Activated B cell treated with CpG ODN at 0.5 μM for 24 hours (primary cell): ENCODE results near the gene ADARB1. TPM values are rescaled to one million over a fixed set of nuclear protein-coding genes. Genes with fewer than 3 reads are reported as not detected.

Source experiments
- ATAC-seq: fragments of 200-7000 bp; cut with Tn5 transposase; one replicate; pipeline ENCODE4 v1.10.0; 2021; ENCODE audit warnings: low read depth, mild to moderate bottlenecking, moderate library complexity
- CTCF ChIA-PET: fragments of 350-600 bp; sonication (Branson Sonifier 250); formaldehyde crosslinking; loops from one replicate; lab custom pipeline; 2021; ENCODE audit warnings: antibody characterized with exemption; lab: Charles Lee
- POLR2A ChIA-PET: fragments of 350-600 bp; sonication (Branson Sonifier 250); formaldehyde crosslinking; loops from one replicate; lab custom pipeline; 2021; ENCODE audit warnings: antibody characterized with exemption; lab: Charles Lee
- DNase-seq: peaks from one replicate; pipeline ENCODE4 v3.0.0; 2022
- H3K27ac Mint-ChIP-seq: one replicate; pipeline ENCODE4 v1.8.0; 2020; ENCODE audit warnings: mixed read lengths
- H3K27me3 Mint-ChIP-seq: one replicate; pipeline ENCODE4 v1.8.0; 2021; ENCODE audit warnings: mixed read lengths
- H3K36me3 Mint-ChIP-seq: one replicate; pipeline ENCODE4 v1.8.0; 2021; ENCODE audit warnings: low read depth, mixed read lengths
- H3K4me1 Mint-ChIP-seq: one replicate; pipeline ENCODE4 v1.8.0; 2021; ENCODE audit warnings: mixed read lengths
- H3K4me3 Mint-ChIP-seq: one replicate; pipeline ENCODE4 v1.8.0; 2020; ENCODE audit warnings: mild to moderate bottlenecking, mixed read lengths
- H3K9me3 Mint-ChIP-seq: one replicate; pipeline ENCODE4 v1.8.0; 2020; ENCODE audit warnings: mixed read lengths
- CTCF ChIP-seq: fragments of 200-600 bp; IDR thresholded peaks from one replicate; pipeline ENCODE4 v1.8.0; 2022; ENCODE audit warnings: antibody characterized with exemption, mild to moderate bottlenecking
- intact Hi-C: fragments of 100-400 bp; cut with micrococcal nuclease; formaldehyde crosslinking; loops from one replicate; pipeline ENCODE4 v1.15.1; 2024
- total RNA-seq: library from RNA; stranded (reverse); gene quantifications from 2 replicates; pipeline ENCODE4 v1.2.3, GENCODE V29; 2022

ADARB1 gene
- total RNA-seq, 1 donor from 2014 or later: 22.6 TPM

- ATAC-seq (no peak), DNase-seq (peak; percentile 9)
- intact Hi-C loops: no loop called here
- Mint-ChIP-seq H3K27me3 (no peaks in the 10 kb centered on the region), H3K36me3 (peaks cover 53% of the 10 kb centered on the region), H3K4me1 (no peaks in the 10 kb centered on the region), H3K27ac (no peak overlapping the region), H3K9me3 (peaks cover 3% of the 10 kb centered on the region), H3K4me3 (no peak overlapping the region)
- no peak for TF ChIP-seq CTCF
- CTCF ChIA-PET: no interaction called here
- POLR2A ChIA-PET: no interaction called here
Observed at GRCh38 chr21:45266518-45267389, 192.4 kb downstream of the ADARB1 start.

DNA sequence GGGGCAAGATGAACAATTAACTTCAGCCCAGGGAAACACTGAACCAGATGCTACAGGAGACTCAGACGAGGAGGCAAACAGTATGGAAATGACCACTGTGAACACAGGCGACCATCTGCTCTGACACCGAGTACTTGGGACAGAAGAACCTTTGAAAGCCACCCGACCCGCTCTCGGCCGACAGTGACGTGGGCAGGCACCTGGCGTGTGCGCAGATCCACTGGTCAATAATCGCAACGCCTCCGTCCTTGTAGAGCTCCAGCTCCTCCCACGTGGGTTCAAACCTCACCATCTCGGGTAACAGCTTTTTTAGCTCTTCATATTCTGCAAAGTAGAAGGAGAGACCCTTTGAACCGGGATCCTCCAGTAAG is 193.0 kb downstream of the ADARB1 start:
- no peak for TF ChIP-seq CTCF
- ChIA-PET POLR2A (no interaction called here), CTCF (no interaction called here)
- Mint-ChIP-seq H3K9me3 (peaks cover 3% of the 10 kb centered on the region), H3K4me3 (no peak overlapping the region), H3K4me1 (no peaks in the 10 kb centered on the region), H3K27me3 (no peaks in the 10 kb centered on the region), H3K36me3 (peaks cover 50% of the 10 kb centered on the region), H3K27ac (no peak overlapping the region)
- ATAC-seq: no peak
- peak; percentile 4 for DNase-seq
- intact Hi-C loops: no loop called here

DNA sequence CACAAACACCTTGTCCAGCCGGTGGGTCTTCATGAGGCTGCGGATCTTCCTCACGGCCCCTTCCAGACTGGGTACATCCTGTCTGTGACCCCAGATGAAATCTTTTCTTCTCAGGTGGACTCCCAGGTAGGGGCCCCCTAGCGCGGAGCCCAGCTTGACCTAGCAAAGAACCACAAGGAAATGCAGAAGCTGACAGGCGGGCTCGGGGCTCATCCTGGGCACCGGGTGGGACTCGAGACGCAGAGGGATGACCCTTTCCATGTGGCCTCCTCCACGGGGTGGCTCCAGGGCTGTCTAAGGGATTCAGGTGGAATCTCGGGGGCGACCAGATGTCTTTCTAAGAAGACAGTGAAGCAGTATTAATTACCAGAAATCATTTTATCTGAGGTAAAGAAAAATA is 195.5 kb downstream of the ADARB1 start:
- Mint-ChIP-seq H3K9me3 (peaks cover 3% of the 10 kb centered on the region), H3K27ac (no peak overlapping the region), H3K4me1 (no peaks in the 10 kb centered on the region), H3K4me3 (no peak overlapping the region), H3K36me3 (peaks cover 32% of the 10 kb centered on the region), H3K27me3 (no peaks in the 10 kb centered on the region)
- ChIA-PET POLR2A (no interaction called here), CTCF (interaction anchor here (1.2 kb wide), 1 partner anchor 129 kb away, joined by 4 read pairs; no protein-coding TSS in a partner anchor)
- DNase-seq (no peak), ATAC-seq (no peak)
- intact Hi-C loops: no loop called here
- no peak for TF ChIP-seq CTCF

DNA sequence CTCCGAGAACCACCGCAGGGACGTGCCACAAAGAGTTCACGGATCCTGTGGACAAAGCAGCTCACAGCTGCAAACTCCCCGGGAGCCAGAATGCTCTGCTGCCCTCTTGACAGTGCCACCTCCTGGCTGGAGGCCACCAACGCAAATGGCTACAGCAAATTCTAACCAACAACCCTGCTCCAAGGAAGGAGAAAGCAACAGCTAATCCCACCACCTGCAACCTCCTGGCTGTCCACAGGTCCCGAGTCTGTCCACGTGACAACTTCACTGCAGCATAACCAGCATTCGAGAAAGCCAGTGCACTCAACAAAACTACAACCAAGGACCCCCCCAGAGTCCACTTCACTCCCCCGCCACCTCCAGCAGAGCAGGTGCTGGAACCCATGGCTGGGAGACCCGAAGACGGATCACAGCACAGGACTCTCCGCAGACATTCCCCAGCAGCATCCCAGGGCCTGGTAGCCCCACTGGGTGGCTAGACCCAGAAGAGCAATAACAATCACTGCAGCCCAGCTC is 196.0 kb downstream of the ADARB1 start:
- Mint-ChIP-seq H3K4me1 (no peaks in the 10 kb centered on the region), H3K4me3 (no peak overlapping the region), H3K27ac (no peak overlapping the region), H3K9me3 (peaks cover 3% of the 10 kb centered on the region), H3K27me3 (no peaks in the 10 kb centered on the region), H3K36me3 (peaks cover 28% of the 10 kb centered on the region)
- DNase-seq (no peak), ATAC-seq (no peak)
- POLR2A ChIA-PET: no interaction called here
- TF ChIP-seq CTCF: no peak
- CTCF ChIA-PET: interaction anchor here (1.2 kb wide), 1 partner anchor 130 kb away, joined by 4 read pairs; no protein-coding TSS in a partner anchor
- intact Hi-C loops: no loop called here

Other genes starting within 250 kb of the ADARB1 start
- gene PTTG1IP, start 200.9 kb upstream of the ADARB1 start, total RNA-seq: 35.3 and 36.6 TPM in 2 replicates
- gene ITGB2, start 153.7 kb upstream of the ADARB1 start, total RNA-seq: 124 and 131 TPM in 2 replicates
- gene SLX9, start 134.6 kb upstream of the ADARB1 start, total RNA-seq: 26.0 and 34.7 TPM in 2 replicates
- 19.3 and 21.4 TPM in 2 replicates for gene POFUT2, start 213.3 kb downstream of the ADARB1 start, total RNA-seq